SH-SY5Y (cell line): ENCODE data around the gene THRB.

Source experiments
- GATA2 ChIP-seq: IDR thresholded peaks from 2 replicates; pipeline ENCODE4 v1.6.1; 2011; ENCODE audit warnings: mild to moderate bottlenecking, low read depth, low read length
- GATA3 ChIP-seq: IDR thresholded peaks from 2 replicates; pipeline ENCODE4 v1.6.1; 2011; ENCODE audit warnings: low read depth, mild to moderate bottlenecking, low read length, moderate library complexity

Gene THRB

GRCh38 chr3:24487325-24488262 lies 7.1 kb downstream of the THRB start:
- no peak for TF ChIP-seq GATA2
- no peak for TF ChIP-seq GATA3

- TF ChIP-seq GATA3, result no peak
- TF ChIP-seq GATA2, result no peak
These were observed 9.1 kb downstream of the THRB start for GRCh38 chr3:24485511-24485910.

- no peak for TF ChIP-seq GATA3
- no peak for TF ChIP-seq GATA2
These were observed 10.8 kb downstream of the THRB start for GRCh38 chr3:24483873-24484272.

- TF ChIP-seq GATA2 (no peak), GATA3 (no peak)
These were observed 12.4 kb downstream of the THRB start for GRCh38 chr3:24482096-24482705.

GRCh38 chr3:24481193-24481592 lies 13.5 kb downstream of the THRB start:
- TF ChIP-seq GATA2, result no peak
- TF ChIP-seq GATA3, result no peak

GRCh38 chr3:24480497-24480896 lies 14.2 kb downstream of the THRB start:
- TF ChIP-seq GATA2, result no peak
- TF ChIP-seq GATA3, result no peak

GRCh38 chr3:24479816-24480215 lies 14.8 kb downstream of the THRB start:
- TF ChIP-seq GATA2, result no peak
- TF ChIP-seq GATA3, result no peak

GRCh38 chr3:24476871-24477656 lies 17.6 kb downstream of the THRB start:
- no peak for TF ChIP-seq GATA2
- TF ChIP-seq GATA3, result no peak

GRCh38 chr3:24475925-24476324 lies 18.7 kb downstream of the THRB start:
- TF ChIP-seq GATA3, result no peak
- no peak for TF ChIP-seq GATA2

GRCh38 chr3:24474862-24475261 lies 19.8 kb downstream of the THRB start:
- TF ChIP-seq GATA2 (no peak), GATA3 (no peak)

- TF ChIP-seq GATA2, result no peak
- TF ChIP-seq GATA3, result no peak
These were observed 22.3 kb downstream of the THRB start for GRCh38 chr3:24472358-24472757.

- no peak for TF ChIP-seq GATA2
- TF ChIP-seq GATA3, result no peak
These were observed 23.2 kb downstream of the THRB start for GRCh38 chr3:24471486-24471885.

GRCh38 chr3:24470277-24470676 lies 24.4 kb downstream of the THRB start:
- TF ChIP-seq GATA2, result no peak
- no peak for TF ChIP-seq GATA3

- TF ChIP-seq GATA3 (no peak), GATA2 (no peak)
These were observed 30.3 kb downstream of the THRB start for GRCh38 chr3:24464389-24464788.

GRCh38 chr3:24462737-24463136 lies 31.9 kb downstream of the THRB start:
- TF ChIP-seq GATA3, result no peak
- TF ChIP-seq GATA2, result no peak

GRCh38 chr3:24460974-24461373 lies 33.7 kb downstream of the THRB start:
- TF ChIP-seq GATA3 (no peak), GATA2 (no peak)

- TF ChIP-seq GATA3 (no peak), GATA2 (no peak)
These were observed 36.9 kb downstream of the THRB start for GRCh38 chr3:24457719-24458118.
